ENCODE measurements around the gene TRAPPC3L. TPM values are rescaled to one million over a fixed set of nuclear protein-coding genes. Genes with fewer than 3 reads are reported as not detected.

The TRAPPC3L gene
- total RNA-seq, 1 donor from 2014 or later = not detected

- Histone ChIP-seq H3K4me3 (no peak overlapping the region), H3K9ac (no peak overlapping the region), H2AFZ (replicated peaks) (no peak overlapping the region), H3K4me2 (no peak overlapping the region), H3K9me3 (ENCODE audit: low read depth) (no peaks in the 10 kb centered on the region), H4K20me1 (ENCODE audit: low read depth) (no peaks in the 10 kb centered on the region), H3K27ac (no peak overlapping the region), H3K79me2 (ENCODE audit: low read depth) (no peaks in the 10 kb centered on the region), H3K36me3 (no peaks in the 10 kb centered on the region), H3K27me3 (no peaks in the 10 kb centered on the region), H3K4me1 (peaks cover 12% of the 10 kb centered on the region), H3F3A (ENCODE audit: low read depth) (no peaks in the 10 kb centered on the region)
- Mint-ChIP-seq H3K4me1 (no peaks in the 10 kb centered on the region), H3K27me3 (ENCODE audit: insufficient read depth, low read depth) (peaks cover 2% of the 10 kb centered on the region), H3K36me3 (peaks cover 2% of the 10 kb centered on the region), H3K4me3 (no peak overlapping the region), H3K9me3 (peaks cover 7% of the 10 kb centered on the region), H3K27ac (no peak overlapping the region)
- TF ChIP-seq EZH2phosphoT487 (IDR thresholded peaks at IDR 0.05) (no peak), EZH2 (IDR thresholded peaks at IDR 0.05) (no peak), CTCF (IDR thresholded peaks at IDR 0.05) (no peak)
- DNase-seq (ENCODE audit: low spot score) = no peak
These were observed 61.9 kb downstream of the TRAPPC3L start for GRCh38 chr6:116483616-116484015.

GRCh38 chr6:116482780-116483179 lies 62.7 kb downstream of the TRAPPC3L start:
- Histone ChIP-seq H3K4me3 (no peak overlapping the region), H3K4me2 (no peak overlapping the region), H2AFZ (replicated peaks) (no peak overlapping the region), H3K27me3 (no peaks in the 10 kb centered on the region), H3K79me2 (ENCODE audit: low read depth) (no peaks in the 10 kb centered on the region), H3K9ac (no peak overlapping the region), H3K36me3 (no peaks in the 10 kb centered on the region), H3K9me3 (ENCODE audit: low read depth) (no peaks in the 10 kb centered on the region), H3K27ac (no peak overlapping the region), H4K20me1 (ENCODE audit: low read depth) (no peaks in the 10 kb centered on the region), H3K4me1 (peaks cover 12% of the 10 kb centered on the region), H3F3A (ENCODE audit: low read depth) (no peaks in the 10 kb centered on the region)
- TF ChIP-seq EZH2 (IDR thresholded peaks at IDR 0.05) (no peak), CTCF (IDR thresholded peaks at IDR 0.05) (no peak)
- Mint-ChIP-seq H3K4me1 (no peaks in the 10 kb centered on the region), H3K9me3 (peaks cover 2% of the 10 kb centered on the region), H3K27ac (no peak overlapping the region), H3K27me3 (ENCODE audit: insufficient read depth, low read depth) (peaks cover 2% of the 10 kb centered on the region), H3K4me3 (no peak overlapping the region), H3K36me3 (no peaks in the 10 kb centered on the region)
- DNase-seq (ENCODE audit: low spot score) = no peak

- no peaks in the 10 kb centered on the region for H3K27me3 Mint-ChIP-seq (ENCODE audit: insufficient read depth, low read depth)
- H3K4me3 ChIP-seq = no peak overlapping the region
- no peak overlapping the region for H3K27ac ChIP-seq
- no peak overlapping the region for H3K9ac ChIP-seq
- no peaks in the 10 kb centered on the region for H3K79me2 ChIP-seq (ENCODE audit: low read depth)
- no peak overlapping the region for H3K27ac Mint-ChIP-seq
- H3F3A ChIP-seq (ENCODE audit: low read depth) = no peaks in the 10 kb centered on the region
- peaks cover 6% of the 10 kb centered on the region for H3K4me1 Mint-ChIP-seq
- no peak overlapping the region for H2AFZ ChIP-seq (replicated peaks)
- no peak overlapping the region for H3K4me2 ChIP-seq
- TF ChIP-seq EZH2phosphoT487 (IDR thresholded peaks at IDR 0.05) = no peak
- no peak for TF ChIP-seq EZH2 (IDR thresholded peaks at IDR 0.05)
- H3K9me3 ChIP-seq (ENCODE audit: low read depth) = no peaks in the 10 kb centered on the region
- no peaks in the 10 kb centered on the region for H3K36me3 Mint-ChIP-seq
- H3K4me1 ChIP-seq = no peaks in the 10 kb centered on the region
- DNase-seq (ENCODE audit: low spot score) = no peak
- H4K20me1 ChIP-seq (ENCODE audit: low read depth) = no peaks in the 10 kb centered on the region
- H3K36me3 ChIP-seq = no peaks in the 10 kb centered on the region
- peaks cover 2% of the 10 kb centered on the region for H3K9me3 Mint-ChIP-seq
- H3K27me3 ChIP-seq = no peaks in the 10 kb centered on the region
- H3K4me3 Mint-ChIP-seq = no peak overlapping the region
These were observed 69.3 kb downstream of the TRAPPC3L start for GRCh38 chr6:116476002-116476678.

GRCh38 chr6:116475141-116475540 lies 70.3 kb downstream of the TRAPPC3L start:
- no peak overlapping the region for H2AFZ ChIP-seq (replicated peaks)
- Mint-ChIP-seq H3K4me1 (peaks cover 6% of the 10 kb centered on the region), H3K4me3 (no peak overlapping the region), H3K9me3 (peaks cover 2% of the 10 kb centered on the region), H3K27me3 (ENCODE audit: insufficient read depth, low read depth) (no peaks in the 10 kb centered on the region), H3K36me3 (no peaks in the 10 kb centered on the region), H3K27ac (no peak overlapping the region)
- no peaks in the 10 kb centered on the region for H3F3A ChIP-seq (ENCODE audit: low read depth)
- no peaks in the 10 kb centered on the region for H3K36me3 ChIP-seq
- H3K4me3 ChIP-seq = no peak overlapping the region
- TF ChIP-seq EZH2 (IDR thresholded peaks at IDR 0.05) (no peak), CTCF (IDR thresholded peaks at IDR 0.05) (no peak), EZH2phosphoT487 (IDR thresholded peaks at IDR 0.05) (no peak)
- no peaks in the 10 kb centered on the region for H3K27me3 ChIP-seq
- H3K4me1 ChIP-seq = no peaks in the 10 kb centered on the region
- H3K9me3 ChIP-seq (ENCODE audit: low read depth) = no peaks in the 10 kb centered on the region
- H3K9ac ChIP-seq = no peak overlapping the region
- no peaks in the 10 kb centered on the region for H3K79me2 ChIP-seq (ENCODE audit: low read depth)
- DNase-seq (ENCODE audit: low spot score) = no peak
- H4K20me1 ChIP-seq (ENCODE audit: low read depth) = no peaks in the 10 kb centered on the region
- H3K4me2 ChIP-seq = no peak overlapping the region
- H3K27ac ChIP-seq = no peak overlapping the region

Measured in neural progenitor cell (in vitro differentiated cells).